ENCODE measurements around the gene STX2. TPM values are rescaled to one million over a fixed set of nuclear protein-coding genes. Genes with fewer than 3 reads are reported as not detected.

STX2 gene
- total and polyA plus RNA-seq, 4 donors: 11.9 to 28.4 (median 20.9) TPM

DNA sequence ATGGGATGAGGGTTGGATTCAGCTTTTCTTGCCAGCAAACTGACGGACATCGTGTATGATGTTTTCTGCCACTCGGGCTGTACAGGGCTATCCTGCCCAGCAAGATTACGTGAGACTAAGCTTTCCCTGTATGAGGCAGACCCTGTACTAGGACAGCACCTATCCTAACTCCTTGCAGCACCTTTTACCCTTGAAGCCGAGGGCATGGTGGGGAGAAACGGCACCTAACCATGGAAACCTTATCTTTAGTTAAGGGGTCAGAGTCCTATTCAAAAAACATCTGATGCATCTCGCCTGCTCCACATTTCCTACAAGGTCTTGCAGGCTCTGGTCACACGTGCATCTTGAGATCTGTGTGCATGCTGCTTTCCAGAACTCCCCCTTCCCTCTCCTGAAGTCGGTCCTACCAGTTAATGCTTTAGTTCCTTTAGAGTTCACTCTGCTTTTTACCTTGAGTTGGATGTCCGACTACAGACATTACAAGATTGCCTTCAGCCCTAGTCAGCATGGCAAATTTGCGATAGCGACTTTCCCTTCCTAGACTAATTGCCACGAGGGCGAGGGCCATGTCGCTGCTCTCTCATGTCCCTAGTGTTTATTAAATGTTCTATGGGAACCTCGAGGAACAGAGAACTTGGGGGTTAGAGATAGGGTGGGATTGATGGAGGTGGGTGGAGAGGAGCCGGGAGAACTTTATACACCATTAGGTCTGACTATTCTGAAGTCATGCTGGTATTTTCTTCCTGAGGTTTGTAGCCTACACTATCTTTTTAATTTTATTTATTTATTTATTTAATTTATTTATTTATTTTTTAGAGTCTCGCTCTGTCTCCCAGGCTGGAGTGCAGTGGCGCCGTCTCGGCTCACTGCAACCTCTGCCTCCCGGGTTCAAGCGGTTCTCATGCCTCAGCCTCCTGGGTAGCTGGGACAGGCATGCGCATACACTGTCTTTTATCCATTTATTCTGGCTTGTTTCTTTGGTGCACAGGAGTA, 39.4 kb upstream of the STX2 start:
- peaks cover 10 to 32% (median 13%) of the 10 kb centered on the region in 4 donors for H3K36me3 ChIP-seq (ENCODE audit: control insufficient read depth in 4 of 4, insufficient read depth in 4 of 4, low read length in 4 of 4)
- 76 to 77% methylated on average over 24 of the region's 24 CpGs for WGBS, 2 donors
- no peak overlapping the region for H3K27ac ChIP-seq (ENCODE audit: low read depth in 1 of 2, low read length in 1 of 2)
- H3K4me1 ChIP-seq (ENCODE audit: control insufficient read depth in 5 of 5, insufficient read depth in 5 of 5, low read length in 5 of 5): peaks cover 0 to 9% (median 3%) of the 10 kb centered on the region in 5 donors
- H3K9ac ChIP-seq (ENCODE audit: insufficient read depth in 1 of 2, low read length in 2 of 2): no peak overlapping the region
- no peak for ATAC-seq (ENCODE audit: insufficient read depth, low FRiP score)
- H3K4me3 ChIP-seq: no peak overlapping the region
- no peaks in the 10 kb centered on the region for H3K9me3 ChIP-seq (ENCODE audit: control insufficient read depth in 4 of 4, insufficient read depth in 3 of 4, low read length in 3 of 4)
- peaks cover 0 to 9% (median 0%) of the 10 kb centered on the region in 3 donors for H3K27me3 ChIP-seq (ENCODE audit: control insufficient read depth in 3 of 3, insufficient read depth in 3 of 3, low read length in 2 of 3)
- TF ChIP-seq CTCF (IDR thresholded peaks at IDR 0.05; ENCODE audit: control extremely low read depth, extremely low read depth): no peak
- DNase-seq: no peak

- ATAC-seq (ENCODE audit: insufficient read depth, low FRiP score) (no peak), DNase-seq (no peak)
- WGBS, 2 donors: 73 to 83% methylated on average over 3 of the region's 3 CpGs
- peaks cover 10 to 39% (median 18%) of the 10 kb centered on the region in 4 donors for H3K36me3 ChIP-seq (ENCODE audit: control insufficient read depth in 4 of 4, insufficient read depth in 4 of 4, low read length in 4 of 4)
- no peak for TF ChIP-seq CTCF (IDR thresholded peaks at IDR 0.05; ENCODE audit: control extremely low read depth, extremely low read depth)
- H3K27ac ChIP-seq (ENCODE audit: low read depth in 1 of 2, low read length in 1 of 2): no peak overlapping the region
- no peaks in the 10 kb centered on the region for H3K9me3 ChIP-seq (ENCODE audit: control insufficient read depth in 4 of 4, insufficient read depth in 3 of 4, low read length in 3 of 4)
- H3K9ac ChIP-seq (ENCODE audit: insufficient read depth in 1 of 2, low read length in 2 of 2): no peak overlapping the region
- peaks cover 0 to 9% (median 0%) of the 10 kb centered on the region in 3 donors for H3K27me3 ChIP-seq (ENCODE audit: control insufficient read depth in 3 of 3, insufficient read depth in 3 of 3, low read length in 2 of 3)
- H3K4me3 ChIP-seq: no peak overlapping the region
- peaks cover 0 to 15% (median 11%) of the 10 kb centered on the region in 5 donors for H3K4me1 ChIP-seq (ENCODE audit: control insufficient read depth in 5 of 5, insufficient read depth in 5 of 5, low read length in 5 of 5)
Observed at GRCh38 chr12:130877333-130877732, 38.3 kb upstream of the STX2 start.

DNA sequence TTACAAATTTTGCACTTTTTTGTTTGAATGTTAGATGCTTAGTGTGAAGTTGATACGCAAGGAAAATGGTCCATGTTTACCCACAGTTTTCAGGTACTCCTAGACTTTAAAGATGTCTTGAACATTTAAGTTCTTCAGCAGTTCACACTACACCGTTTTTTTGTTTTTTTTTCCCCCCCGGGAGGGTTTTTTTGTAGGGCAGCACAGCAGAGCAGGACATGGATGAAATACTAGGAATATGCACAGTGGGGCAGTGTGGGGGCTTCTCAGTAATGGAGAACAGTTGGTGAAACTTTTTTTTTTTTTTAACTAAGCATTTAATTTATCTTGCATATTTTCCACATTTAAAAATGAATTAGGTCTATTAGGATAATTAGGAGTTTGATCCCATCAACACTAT, 37.7 kb upstream of the STX2 start:
- ATAC-seq (ENCODE audit: insufficient read depth, low FRiP score): no peak

More for the DNA sequence above, 37.7 kb upstream of the STX2 start:
- no peak for TF ChIP-seq CTCF (IDR thresholded peaks at IDR 0.05; ENCODE audit: control extremely low read depth, extremely low read depth)
- Histone ChIP-seq H3K9me3 (ENCODE audit: control insufficient read depth in 4 of 4, insufficient read depth in 3 of 4, low read length in 3 of 4) (no peaks in the 10 kb centered on the region), H3K4me3 (no peak overlapping the region), H3K9ac (ENCODE audit: insufficient read depth in 1 of 2, low read length in 2 of 2) (no peak overlapping the region), H3K36me3 (ENCODE audit: control insufficient read depth in 4 of 4, insufficient read depth in 4 of 4, low read length in 4 of 4) (peaks cover 10 to 39% (median 18%) of the 10 kb centered on the region in 4 donors), H3K27me3 (ENCODE audit: control insufficient read depth in 3 of 3, insufficient read depth in 3 of 3, low read length in 2 of 3) (peaks cover 0 to 9% (median 0%) of the 10 kb centered on the region in 3 donors), H3K4me1 (ENCODE audit: control insufficient read depth in 5 of 5, insufficient read depth in 5 of 5, low read length in 5 of 5) (peaks cover 0 to 15% (median 11%) of the 10 kb centered on the region in 5 donors), H3K27ac (ENCODE audit: low read depth in 1 of 2, low read length in 1 of 2) (no peak overlapping the region)
- 77 to 86% methylated on average over 3 of the region's 3 CpGs for WGBS, 2 donors
- DNase-seq: no peak
